Chondrocyte (in vitro differentiated cells): Measurements from ENCODE around the gene SPRY2. TPM values are rescaled to one million over a fixed set of nuclear protein-coding genes. Genes with fewer than 3 reads are reported as not detected.

Experiments used
- DNase-seq: peaks from one replicate; pipeline ENCODE4 v3.0.0; 2021; ENCODE audit warnings: mixed read lengths, low spot score
- H3K27ac Mint-ChIP-seq: one replicate; pipeline ENCODE4 v1.8.0; 2021; ENCODE audit warnings: mild to moderate bottlenecking, moderate library complexity, mixed read lengths; ENCODE audit not compliant: unreplicated experiment
- H3K27me3 Mint-ChIP-seq: 2 replicates; pipeline ENCODE4 v1.8.0; 2021; ENCODE audit warnings: low read depth, mixed read lengths
- H3K36me3 Mint-ChIP-seq: 2 replicates; pipeline ENCODE4 v1.8.0; 2021; ENCODE audit warnings: low read depth, mixed read lengths
- H3K4me1 Mint-ChIP-seq: 2 replicates; pipeline ENCODE4 v1.8.0; 2021; ENCODE audit warnings: low read depth, mild to moderate bottlenecking, mixed read lengths
- H3K4me3 Mint-ChIP-seq: one replicate; pipeline ENCODE4 v1.8.0; 2021; ENCODE audit warnings: mild to moderate bottlenecking, moderate library complexity, mixed read lengths; ENCODE audit not compliant: unreplicated experiment
- H3K9me3 Mint-ChIP-seq: 2 replicates; pipeline ENCODE4 v1.8.0; 2021; ENCODE audit warnings: low read depth, mixed read lengths
- CTCF ChIP-seq: fragments of 200-600 bp; sonication (generic); IDR thresholded peaks from 2 replicates; pipeline ENCODE4 v1.5.0; 2021; ENCODE audit warnings: antibody characterized with exemption, mild to moderate bottlenecking, moderate library complexity
- total RNA-seq: library from RNA; stranded (reverse); gene quantifications from 3 replicates; pipeline ENCODE4 v1.2.1, GENCODE V29; 2021

SPRY2 gene
- total RNA-seq, 1 donor from 2014 or later, result 10.5 TPM

GRCh38 chr13:80341756-80342370 lies 937 bp upstream of the SPRY2 start:
- H3K27ac Mint-ChIP-seq, result peak overlapping the region; percentile 55

GRCh38 chr13:80340651-80341100 lies 250 bp downstream of the SPRY2 start:
- Mint-ChIP-seq H3K27me3 (no peaks in the 10 kb centered on the region), H3K9me3 (no peaks in the 10 kb centered on the region), H3K4me3 (no peak overlapping the region), H3K27ac (no peak overlapping the region), H3K36me3 (no peaks in the 10 kb centered on the region), H3K4me1 (peaks cover 19% of the 10 kb centered on the region)
- TF ChIP-seq CTCF, result no peak
- no peak for DNase-seq

More at GRCh38 chr13:80341756-80342370, 937 bp upstream of the SPRY2 start:
- H3K4me3 Mint-ChIP-seq, result no peak overlapping the region
- H3K36me3 Mint-ChIP-seq, result no peaks in the 10 kb centered on the region
- no peaks in the 10 kb centered on the region for H3K27me3 Mint-ChIP-seq
- peaks cover 19% of the 10 kb centered on the region for H3K4me1 Mint-ChIP-seq
- no peak for TF ChIP-seq CTCF
- no peaks in the 10 kb centered on the region for H3K9me3 Mint-ChIP-seq
- no peak for DNase-seq

GRCh38 chr13:80339912-80340650 lies 845 bp downstream of the SPRY2 start:
- H3K27me3 Mint-ChIP-seq, result no peaks in the 10 kb centered on the region
- peak; percentile 7 for TF ChIP-seq CTCF
- no peak overlapping the region for H3K4me3 Mint-ChIP-seq
- H3K4me1 Mint-ChIP-seq, result peaks cover 24% of the 10 kb centered on the region
- H3K9me3 Mint-ChIP-seq, result no peaks in the 10 kb centered on the region
- H3K36me3 Mint-ChIP-seq, result no peaks in the 10 kb centered on the region
- DNase-seq, result no peak
- H3K27ac Mint-ChIP-seq, result no peak overlapping the region

- Mint-ChIP-seq H3K4me1 (peaks cover 30% of the 10 kb centered on the region), H3K36me3 (no peaks in the 10 kb centered on the region), H3K9me3 (no peaks in the 10 kb centered on the region), H3K27ac (no peak overlapping the region), H3K27me3 (no peaks in the 10 kb centered on the region), H3K4me3 (no peak overlapping the region)
- no peak for TF ChIP-seq CTCF
- no peak for DNase-seq
Measured at GRCh38 chr13:80339563-80339911, 1.4 kb downstream of the SPRY2 start.

GRCh38 chr13:80338781-80339562 lies 2.0 kb downstream of the SPRY2 start:
- no peaks in the 10 kb centered on the region for H3K36me3 Mint-ChIP-seq
- no peaks in the 10 kb centered on the region for H3K9me3 Mint-ChIP-seq
- H3K4me1 Mint-ChIP-seq, result peaks cover 33% of the 10 kb centered on the region
- peak; percentile 58 for TF ChIP-seq CTCF
- no peak for DNase-seq
- no peak overlapping the region for H3K4me3 Mint-ChIP-seq
- no peak overlapping the region for H3K27ac Mint-ChIP-seq
- H3K27me3 Mint-ChIP-seq, result no peaks in the 10 kb centered on the region
